HTERT RPE-1 (cell line): Measurements from ENCODE around the gene SCRT2.
"Not testable (repeated sequence)": the region's sequence is repeated elsewhere in the genome, so short reads cannot be mapped to it uniquely, and the experiment has no call there.

Source experiments
- in situ Hi-C: fragments of 300-500 bp; cut with MboI; formaldehyde crosslinking; loops from 4 replicates; pipeline ENCODE4 v1.14.3; 2020; ENCODE audit warnings: low sequenced_read_pairs

Gene SCRT2

DNA sequence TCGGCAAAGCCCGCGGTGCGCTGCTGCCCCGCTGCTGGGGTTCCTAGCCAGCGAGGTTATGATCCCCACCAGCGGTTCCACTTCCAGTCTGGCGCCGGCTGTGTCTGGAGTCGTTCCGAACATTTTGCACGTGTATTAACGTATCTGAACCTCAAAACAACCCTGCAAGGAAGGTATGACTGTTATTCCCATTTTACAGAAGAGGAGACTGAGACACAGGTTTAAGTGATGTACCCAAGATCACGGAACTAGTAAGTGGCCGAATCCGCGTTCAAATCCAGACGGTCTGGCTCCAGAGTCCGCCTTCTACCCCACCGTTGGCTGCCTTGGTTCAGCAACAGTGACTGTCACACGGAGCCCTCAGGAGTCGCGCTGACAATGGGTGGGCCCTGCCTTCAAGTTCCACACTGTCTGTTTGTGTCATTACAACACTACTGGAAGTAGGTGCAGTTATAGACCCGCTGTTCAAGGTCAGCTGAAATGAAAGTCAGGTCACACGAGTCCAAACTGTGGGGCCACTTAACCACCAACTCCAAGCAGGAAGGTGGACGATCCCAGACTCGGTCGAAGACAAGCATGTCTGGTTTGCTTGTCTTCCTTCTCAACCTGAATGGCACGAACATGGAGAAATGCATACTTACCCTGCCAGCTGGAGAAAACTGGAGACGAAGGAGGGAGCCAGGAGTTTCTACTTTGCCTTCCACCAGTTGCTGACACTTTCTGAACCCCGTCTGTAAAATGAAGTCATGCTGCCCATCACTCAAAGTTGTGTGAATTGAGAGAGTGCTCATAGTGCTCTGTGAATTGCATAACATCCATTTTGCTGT lies 21.8 kb downstream of the SCRT2 start:
- in situ Hi-C loops, result no loop called here

DNA sequence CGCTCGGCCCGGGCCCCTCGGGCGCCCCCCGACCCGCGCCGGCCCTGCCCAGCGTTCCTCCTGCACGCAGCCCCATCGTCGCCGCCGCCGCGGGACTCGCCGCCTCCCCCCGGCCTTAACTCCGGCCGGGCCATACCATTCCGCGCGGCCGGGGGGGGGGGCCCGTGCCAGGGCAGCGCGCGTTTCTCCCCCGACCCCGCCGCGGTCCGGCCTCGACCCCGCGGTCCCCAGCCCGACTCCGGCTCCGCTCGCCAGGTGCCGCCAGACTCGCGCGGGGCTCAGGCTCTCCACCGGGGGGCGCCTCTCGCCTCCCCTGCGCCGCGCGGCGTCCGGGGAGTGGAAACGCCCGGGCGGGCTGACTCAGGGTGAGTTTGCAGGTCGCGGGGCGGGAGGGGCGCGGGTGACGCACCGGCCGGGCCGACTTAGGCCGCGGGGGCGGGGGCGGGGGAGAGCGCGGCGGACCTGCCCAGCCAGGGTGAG lies 22.5 kb downstream of the SCRT2 start, which contains the start of gene SRXN1:
Gene SRXN1, minus strand, starts transcription at position 91 of the 480 bp plus-strand sequence. Its CDS starts 15 bp downstream, at position 76.
- in situ Hi-C loops, result no loop called here

DNA sequence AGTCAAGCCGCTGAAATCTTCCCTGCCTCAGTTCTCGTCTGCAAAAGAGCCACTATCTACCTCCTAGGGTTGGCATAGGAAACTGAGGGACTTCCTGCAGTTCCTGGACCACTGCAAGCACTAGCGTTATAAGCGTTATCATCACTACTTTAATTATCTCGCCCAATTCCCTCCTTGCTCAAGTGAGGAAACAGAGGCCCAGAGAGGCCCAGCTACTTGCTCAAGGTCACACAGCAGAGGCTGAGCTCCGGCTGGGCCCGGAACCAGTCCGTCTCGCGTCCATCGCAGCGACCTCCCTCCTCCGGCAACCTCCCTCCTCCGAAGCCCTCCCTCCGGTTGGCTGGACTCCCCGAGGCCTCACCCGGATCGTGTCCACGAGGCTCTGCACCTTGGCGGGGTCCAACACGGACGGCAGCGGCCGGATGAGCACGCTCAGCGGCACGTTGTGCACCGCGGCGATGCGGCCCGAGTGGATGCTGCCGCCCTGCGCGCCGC lies 22.9 kb downstream of the SCRT2 start:
- in situ Hi-C loops, result no loop called here

DNA sequence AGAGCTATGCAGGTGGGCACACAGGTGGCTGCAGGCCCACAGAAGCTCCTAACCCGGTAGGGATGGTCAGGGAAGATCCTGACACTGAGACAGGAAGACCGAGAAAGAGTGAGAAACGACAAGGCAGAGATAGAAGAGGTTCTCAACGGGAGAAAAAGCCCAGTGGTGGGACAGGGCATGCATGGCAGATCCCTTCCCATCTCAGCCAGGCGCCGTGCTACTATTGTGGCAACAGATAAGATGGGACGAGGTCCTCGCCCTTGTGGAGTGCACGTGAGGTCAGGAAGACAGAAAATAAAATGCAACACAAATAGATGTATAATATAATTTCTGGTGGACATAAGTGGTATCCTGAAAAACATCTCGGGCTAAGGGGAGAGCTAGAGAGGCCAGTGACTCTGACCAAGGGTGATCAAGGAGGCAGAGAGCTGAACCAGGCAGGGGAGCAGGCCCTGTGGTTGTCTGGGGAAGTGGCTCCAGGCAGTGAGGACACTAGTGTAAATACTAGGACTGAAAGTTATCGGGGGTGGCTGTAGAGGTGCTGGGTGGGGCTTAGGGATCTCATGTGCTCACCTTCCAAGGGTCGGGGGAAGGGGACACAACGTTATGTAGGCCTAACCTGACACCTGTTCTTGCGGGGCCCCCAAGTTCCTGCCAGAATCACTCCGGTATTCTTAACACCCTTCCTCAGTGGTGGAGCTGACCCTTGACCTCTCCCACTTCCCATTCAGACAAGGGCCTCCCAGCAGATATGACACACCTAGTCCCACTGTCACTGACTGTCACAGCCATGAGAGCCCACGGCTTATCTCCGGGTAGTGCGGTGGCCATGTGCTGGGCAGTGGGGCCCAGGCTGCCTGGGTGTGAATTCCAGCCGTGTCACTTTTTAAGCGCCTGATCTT lies 23.6 kb downstream of the SCRT2 start:
- in situ Hi-C loops, result no loop called here

DNA sequence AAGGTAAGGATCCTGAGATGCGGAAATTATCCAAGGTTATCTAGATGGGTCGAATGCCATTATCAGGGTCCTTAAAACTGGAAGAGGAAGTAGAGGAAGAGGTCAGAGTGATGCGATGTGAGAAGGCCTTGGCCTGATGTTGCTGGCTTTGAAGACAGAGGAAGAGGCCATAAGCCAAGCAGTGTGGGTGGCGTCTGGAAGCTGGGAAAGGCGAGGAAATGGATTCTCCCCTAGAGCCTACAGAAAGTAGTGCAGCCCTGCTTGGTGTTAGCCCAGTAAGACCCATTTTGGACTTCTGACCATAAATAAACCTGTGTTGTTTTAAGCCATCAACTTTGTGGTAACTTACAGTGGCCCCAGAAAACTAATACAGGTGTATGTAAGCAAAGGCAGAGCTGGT lies 24.6 kb downstream of the SCRT2 start:
- in situ Hi-C loops, result no loop called here

DNA sequence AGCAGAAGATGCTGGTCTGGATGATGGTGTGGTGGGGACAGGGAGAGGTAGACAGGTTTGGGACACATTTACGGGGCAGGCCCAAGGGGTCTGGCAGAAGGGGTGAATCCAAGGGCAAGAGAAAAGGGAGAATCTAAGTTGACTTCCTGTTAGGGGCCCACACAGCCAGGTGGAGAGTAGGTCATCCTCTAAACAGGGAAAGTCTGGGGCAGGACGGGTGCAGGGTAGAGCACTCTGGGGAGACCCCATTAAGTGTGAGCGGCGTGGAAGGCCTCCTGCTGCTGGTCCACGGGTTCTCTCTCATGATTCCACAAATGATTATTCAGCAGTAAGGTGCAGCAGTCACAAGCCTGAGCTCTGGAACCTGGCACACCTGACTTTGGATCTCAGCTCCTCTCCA lies 25.3 kb downstream of the SCRT2 start:
- in situ Hi-C loops, result no loop called here

DNA sequence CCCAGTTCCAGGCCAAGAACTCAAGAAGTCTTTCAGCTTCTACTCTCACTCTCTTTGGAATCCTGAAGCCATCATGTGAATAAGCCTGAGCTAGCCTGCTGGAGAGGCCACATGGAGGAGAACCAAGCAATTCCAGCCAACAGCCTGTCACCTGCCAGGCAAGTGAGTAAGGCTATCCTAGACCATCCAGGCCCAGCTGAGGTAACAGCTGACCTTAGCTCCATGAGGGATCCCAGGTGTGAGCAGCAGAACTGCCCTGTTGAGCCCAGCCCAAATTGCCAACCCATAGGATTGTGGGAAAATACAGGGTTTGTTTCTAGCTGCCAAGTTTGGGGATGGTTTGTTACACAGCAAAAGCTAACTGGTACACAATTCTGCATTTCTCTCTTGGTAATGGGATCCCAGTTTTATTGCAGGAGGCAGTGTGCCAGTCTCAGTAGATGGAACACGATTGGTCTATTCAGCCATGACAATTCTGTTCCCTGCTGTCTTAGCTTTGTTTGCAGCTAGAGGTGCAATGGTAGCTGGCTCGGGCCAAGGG lies 28.1 kb downstream of the SCRT2 start:
- in situ Hi-C loops, result no loop called here

DNA sequence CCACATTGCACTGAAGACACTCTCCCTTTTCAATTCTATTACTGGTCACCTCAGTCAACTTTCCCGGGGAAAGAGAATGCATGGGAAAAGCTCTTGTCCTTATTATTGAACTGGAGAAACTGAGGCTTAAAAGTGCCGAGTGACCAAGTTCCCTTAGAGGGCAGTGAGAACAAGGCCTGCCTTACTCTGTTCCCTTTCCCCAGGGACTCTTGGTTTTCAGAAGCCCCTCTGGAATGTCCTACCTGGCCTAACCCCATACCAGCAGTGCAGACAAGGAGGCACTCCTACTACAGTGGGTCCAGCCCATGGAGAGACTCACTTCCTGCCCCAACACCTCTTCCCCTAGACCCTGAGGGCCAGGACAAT lies 28.8 kb downstream of the SCRT2 start:
- in situ Hi-C loops, result no loop called here

DNA sequence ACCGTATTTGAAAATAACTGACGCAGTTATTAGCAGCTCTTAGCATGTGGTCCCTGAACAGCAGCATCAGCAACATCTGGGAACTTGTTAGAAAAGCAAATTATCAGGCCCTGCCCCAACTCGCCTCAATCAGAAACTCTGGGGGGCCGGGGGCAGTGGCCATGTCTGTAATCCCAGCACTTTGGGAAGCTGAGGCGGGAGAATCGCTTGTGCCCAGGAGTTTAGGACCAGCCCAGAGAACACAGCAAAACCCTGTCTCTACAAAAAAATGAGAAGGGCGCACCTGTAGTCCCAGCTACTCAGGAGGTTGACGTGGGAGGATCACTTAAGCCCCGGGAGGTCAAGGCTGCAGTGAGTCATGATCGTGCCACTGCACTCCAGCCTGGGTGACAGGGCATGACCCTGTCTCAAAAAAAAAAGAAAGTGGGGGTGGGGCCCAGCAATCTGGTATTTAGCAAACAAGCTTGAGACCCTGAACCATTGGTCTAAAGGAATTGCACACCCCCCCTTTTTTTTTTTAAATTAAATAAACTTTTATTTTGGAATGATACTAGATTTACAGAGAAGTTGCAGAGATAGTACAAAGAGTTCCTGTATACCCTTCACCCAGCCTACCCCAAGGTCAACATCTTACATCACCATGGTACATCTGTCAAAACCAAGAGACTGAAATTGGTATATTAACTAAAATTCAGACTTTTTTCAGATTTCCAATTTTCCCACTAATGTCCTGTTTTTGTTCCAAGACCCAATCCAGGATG lies 29.3 kb downstream of the SCRT2 start:
- in situ Hi-C loops, result no loop called here

DNA sequence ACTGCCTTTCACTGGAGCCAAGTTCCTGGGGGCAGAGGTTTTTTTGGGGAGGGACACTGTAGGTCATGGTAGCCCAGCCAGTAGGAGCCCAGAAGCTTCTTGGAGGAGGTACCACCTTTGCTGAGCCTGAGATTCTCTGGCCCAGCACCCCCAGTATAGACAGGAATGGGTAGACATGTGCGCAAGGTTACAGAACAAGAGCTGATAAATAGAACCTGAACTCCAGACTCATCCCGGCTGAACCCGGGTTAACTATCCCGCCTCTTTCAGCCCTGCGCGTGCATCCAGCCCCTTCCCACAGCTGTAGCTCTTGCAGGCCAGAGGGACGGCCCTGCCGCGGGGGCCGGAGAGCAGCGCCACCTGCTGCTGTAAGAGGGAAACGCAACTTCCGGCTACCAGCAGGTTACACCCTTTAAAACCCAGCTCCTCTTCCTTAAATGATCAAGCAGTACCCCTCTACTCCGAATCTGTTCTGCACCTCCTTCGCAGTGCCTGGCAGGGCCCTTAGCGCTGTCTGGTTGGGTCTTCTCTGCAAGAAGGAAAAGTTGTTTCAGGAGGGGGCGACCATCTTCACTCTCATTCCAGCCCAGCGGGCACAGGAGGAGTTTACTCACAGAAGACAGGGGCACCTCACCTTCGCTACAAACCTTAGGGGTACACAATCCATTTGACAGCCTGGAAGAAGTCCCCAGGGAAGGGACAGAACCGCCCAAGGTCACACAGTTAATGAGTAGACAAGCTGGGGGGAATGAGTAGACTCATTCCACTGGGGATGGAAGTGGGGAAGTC lies 30.1 kb downstream of the SCRT2 start:
- in situ Hi-C loops, result no loop called here

DNA sequence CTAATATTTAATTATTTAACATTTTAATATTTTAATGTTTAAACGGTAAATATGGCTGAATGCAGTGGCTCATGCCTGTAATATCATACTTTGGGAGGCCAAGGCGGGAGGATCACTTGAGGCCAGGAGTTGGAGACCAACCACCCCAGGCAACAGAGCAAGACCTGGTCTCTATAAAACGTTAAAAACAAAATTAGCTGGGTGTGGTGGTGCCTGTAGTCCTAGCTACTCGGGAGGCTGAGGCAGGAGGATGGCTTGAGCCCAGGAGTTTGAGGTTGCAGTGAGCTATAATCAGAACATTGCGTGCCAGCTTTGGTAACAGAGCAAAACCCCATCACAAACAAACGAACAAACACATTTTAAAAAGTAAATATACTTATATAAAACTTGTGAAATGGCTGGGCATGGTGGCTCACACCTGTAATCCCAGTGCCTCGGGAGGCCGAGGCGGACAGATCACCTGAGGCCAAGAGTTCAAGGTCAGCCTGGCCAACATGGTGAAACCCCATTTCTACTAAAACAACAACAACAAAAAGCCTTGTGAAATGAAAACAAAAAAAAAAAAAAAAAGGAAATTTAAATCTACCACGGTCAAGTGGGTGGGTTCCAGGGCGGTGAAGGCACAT lies 30.8 kb downstream of the SCRT2 start:
- in situ Hi-C loops, result no loop called here

DNA sequence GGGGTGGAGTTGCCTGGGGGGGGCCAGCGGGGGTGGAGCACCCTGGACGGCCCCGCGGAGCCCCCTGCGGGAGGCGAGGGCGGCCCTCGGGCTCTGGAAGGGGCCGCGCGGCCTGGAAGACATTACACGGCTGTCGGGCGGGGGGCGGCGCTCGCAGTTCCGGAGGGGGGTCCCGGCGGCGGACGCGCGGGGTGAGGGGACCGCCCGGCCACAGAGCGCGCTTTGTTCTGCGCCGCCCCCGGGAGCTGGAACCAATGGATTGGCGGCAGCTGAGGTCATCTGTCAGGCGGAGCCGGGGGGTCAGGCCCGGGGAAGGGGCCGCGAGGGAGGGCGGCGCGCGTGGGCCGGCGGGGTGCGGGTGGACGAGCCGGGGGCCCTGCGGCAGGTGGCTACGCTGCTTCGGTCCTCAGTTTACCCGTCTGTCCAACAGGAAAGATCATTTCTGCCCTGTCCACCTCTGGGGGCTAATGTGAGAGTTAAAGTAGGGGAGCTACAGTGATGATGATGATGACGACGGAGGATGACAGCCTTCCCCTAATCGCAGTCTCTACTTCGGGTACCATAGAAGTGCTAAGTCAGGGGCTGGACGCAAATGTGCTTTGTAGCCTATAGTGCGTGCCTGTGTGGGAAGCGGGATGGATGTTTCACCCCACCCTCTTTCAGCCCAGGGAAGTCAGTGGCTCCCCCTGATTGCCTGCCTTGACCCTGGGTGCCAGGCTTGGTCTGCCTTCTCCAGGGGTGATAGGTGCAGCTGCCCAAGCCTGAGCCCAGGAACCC lies 33.0 kb downstream of the SCRT2 start:
- in situ Hi-C loops, result no loop called here

DNA sequence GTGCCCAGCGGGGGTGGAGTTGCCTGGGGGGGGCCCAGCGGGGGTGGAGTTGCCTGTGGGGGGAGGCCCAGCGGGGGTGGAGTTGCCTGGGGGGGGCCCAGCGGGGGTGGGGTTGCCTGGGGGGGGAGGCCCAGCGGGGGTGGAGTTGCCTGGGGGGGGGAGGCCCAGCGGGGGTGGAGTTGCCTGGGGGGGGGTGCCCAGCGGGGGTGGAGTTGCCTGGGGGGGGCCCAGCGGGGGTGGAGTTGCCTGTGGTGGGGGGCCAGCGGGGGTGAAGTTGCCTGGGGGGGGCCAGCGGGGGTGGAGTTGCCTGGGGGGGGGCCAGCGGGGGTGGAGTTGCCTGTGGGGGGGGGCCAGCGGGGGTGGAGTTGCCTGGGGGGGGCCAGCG lies 33.6 kb downstream of the SCRT2 start:
- in situ Hi-C loops, result not testable (repeated sequence)

DNA sequence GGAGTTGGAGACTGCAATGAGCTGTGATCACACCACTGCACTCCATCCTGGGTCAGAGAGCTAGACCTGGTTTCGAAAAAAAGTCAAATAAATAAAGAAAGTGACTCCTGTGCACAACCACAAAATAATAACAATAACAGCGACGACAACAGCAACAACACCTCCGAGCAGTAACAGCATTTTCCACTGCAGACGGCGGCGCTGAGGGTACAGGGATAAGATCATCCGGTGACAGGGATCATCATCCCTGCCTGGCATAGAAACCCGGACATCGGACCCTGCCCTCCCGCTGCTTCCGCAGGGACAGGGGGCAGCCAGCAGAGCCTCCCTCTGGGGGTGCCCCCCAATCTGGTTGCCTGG lies 34.1 kb downstream of the SCRT2 start:
- in situ Hi-C loops, result no loop called here

DNA sequence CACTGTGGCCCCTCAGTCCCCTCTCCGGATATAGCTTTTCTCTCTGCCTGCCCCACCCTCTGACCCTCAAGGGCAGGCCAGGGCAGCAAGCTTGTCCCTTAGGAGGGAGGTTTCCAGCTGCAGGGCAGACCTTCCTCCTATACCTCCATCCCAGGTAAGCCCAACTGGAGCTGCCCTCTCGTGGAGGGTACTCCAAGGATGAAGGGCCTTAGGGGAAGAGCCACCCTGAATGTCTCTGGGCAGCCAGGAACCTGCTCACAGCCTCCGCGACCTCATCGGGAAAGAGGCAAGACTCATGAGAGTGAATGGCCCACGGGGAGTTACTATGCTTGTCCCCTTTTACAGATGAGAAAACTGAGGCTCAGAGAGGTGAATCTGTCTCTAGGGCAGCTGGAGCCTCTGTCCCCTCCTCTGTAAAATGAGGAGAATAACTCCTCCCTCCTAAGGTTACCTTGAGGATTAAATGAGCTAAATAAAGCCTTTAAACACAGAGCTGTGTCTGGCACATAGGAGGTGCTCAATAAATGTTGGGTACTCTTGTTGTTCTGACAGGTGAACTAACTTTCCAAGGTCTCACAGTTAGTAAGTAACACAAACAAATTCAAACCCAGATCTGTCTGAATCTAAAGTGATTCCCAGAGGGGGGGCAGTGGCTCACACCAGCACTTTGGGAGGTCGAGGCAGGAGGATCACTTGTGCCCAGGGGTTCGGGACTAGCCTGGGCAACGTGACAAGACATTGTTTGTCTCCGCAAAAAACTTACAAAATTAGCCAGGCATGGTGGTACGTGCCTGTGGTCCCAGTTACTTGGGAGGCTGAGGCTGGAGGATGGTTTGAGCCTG lies 34.7 kb downstream of the SCRT2 start:
- in situ Hi-C loops, result no loop called here

DNA sequence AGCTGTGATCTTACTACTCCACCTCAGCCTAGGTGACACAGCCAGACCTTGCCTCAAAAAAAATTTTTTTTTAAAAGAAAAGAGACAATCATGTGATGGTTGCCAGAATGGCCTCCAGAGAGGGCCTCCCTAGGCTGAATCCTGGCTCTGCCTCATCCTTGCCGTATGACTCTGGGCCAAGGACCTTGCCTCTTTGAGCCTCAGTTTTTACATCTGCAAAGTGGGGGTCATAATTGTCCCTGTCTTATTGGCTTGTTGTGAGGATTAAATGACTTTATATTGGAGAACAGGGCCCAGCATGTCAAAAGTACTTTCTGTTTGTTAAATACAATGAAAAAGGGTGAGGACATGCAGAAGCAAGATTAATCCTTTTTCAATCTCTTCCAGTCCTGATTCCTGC lies 37.0 kb downstream of the SCRT2 start:
- in situ Hi-C loops, result no loop called here

DNA sequence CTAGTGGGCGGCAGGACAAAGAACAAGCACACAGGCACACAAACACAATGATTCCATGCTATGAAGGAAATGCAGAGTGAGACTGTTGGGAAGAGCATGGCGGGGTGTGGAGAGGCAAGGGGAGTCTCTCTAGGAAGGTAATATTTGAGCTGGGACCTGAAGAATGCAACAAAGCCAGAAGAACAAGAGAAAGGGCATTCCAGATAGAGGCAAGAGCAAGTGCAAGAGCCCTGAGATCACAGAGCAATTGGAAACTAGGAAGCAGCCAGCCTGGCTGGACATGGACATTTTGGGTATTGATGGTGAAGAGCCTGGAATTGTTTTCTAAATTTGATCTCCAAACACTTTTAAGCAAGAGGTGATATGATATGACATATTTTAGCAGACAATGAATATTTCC lies 38.0 kb downstream of the SCRT2 start:
- in situ Hi-C loops, result no loop called here

DNA sequence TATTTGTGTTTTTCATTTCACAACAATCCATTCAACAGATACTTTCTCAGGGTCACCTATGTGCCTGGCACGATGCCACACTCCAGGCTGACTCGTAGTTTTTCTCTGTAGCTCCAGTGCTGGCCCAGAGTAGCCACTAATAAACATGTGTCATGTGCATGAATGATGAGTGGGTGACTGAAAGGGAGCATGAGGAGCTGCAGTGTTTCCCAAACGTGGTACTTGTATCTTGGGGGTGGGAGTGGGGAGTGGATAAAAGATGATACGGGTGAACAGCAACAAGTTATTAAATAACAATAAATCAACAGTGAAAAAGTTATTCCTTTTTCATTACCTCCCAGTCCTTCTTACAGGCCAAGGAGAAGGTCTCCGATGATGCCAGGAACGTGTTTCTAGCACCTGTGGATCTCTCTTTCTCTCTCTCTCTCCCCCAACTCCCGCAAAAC lies 39.7 kb downstream of the SCRT2 start:
- in situ Hi-C loops, result no loop called here
